ENCODE results near the gene IKZF2.

Gene IKZF2

GRCh38 chr2:212953170-212953920 is 198.1 kb downstream of the IKZF2 start:
- no peak for DNase-seq

DNA sequence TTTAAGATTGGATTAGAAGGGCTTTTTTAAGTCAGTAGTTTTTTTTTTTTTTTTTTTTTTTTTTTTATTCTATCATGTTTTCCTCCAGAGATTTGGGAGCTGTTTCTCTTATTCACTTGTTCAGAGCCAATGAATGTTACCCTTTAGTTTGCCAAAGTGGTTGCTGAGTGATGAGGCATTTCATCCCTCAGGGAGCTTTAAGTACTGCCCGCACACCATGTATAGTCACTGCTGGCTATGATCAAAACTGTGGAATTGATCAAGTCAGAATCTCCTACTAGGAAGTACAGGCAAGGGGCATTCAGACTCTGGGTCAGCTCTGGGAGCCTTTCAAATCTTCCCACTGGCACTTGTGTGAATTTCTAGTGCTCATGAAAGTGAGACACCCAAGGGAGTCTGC is 201.6 kb downstream of the IKZF2 start:
- DNase-seq, result no peak
